Keratinocyte (primary cell): ENCODE measurements around the gene F11R. TPM values are rescaled to one million over a fixed set of nuclear protein-coding genes. Genes with fewer than 3 reads are reported as not detected.

Experiments used
- DNase-seq: peaks from one replicate; pipeline ENCODE4 v3.0.0-alpha.2; 2011; ENCODE audit warnings: low read depth, missing footprints, low spot score
- FAIRE-seq: peaks from 2 replicates; lab custom pipeline; 2011; peaks lifted over from hg19 to GRCh38; lab: Jason Lieb, UNC
- H2AFZ ChIP-seq: 2 replicates; pipeline ENCODE4 v1.6.0; 2012; ENCODE audit warnings: low read length, control low read depth, inconsistent platforms; ENCODE audit not compliant: control insufficient read depth
- H3K27ac ChIP-seq: 2 replicates; pipeline ENCODE4 v1.5.1; 2011; ENCODE audit warnings: low read length; ENCODE audit not compliant: control insufficient read depth, insufficient read depth
- H3K27me3 ChIP-seq: 3 replicates; pipeline ENCODE4 v1.6.0; 2011; ENCODE audit warnings: low read length; ENCODE audit not compliant: control insufficient read depth, insufficient read depth; ENCODE audit errors: extremely low read depth
- H3K36me3 ChIP-seq, 2 experiments: 2 replicates in 1 of 2; 3 replicates in 1 of 2; pipeline ENCODE4 v1.5.1; 2011; ENCODE audit warnings: low read length in 2 of 2, mild to moderate bottlenecking in 1 of 2; ENCODE audit not compliant: control insufficient read depth in 2 of 2, insufficient read depth in 2 of 2; ENCODE audit errors: extremely low read depth in 1 of 2
- H3K4me1 ChIP-seq: 3 replicates; pipeline ENCODE4 v1.5.1; 2011; ENCODE audit warnings: low read length; ENCODE audit not compliant: control insufficient read depth, insufficient read depth; ENCODE audit errors: extremely low read depth
- H3K4me2 ChIP-seq: 3 replicates; pipeline ENCODE4 v1.6.0; 2011; ENCODE audit warnings: low read depth, low read length; ENCODE audit not compliant: control insufficient read depth, insufficient read depth; ENCODE audit errors: extremely low read depth
- H3K4me3 ChIP-seq, 3 experiments: fragments of 200-600 bp in 1 of 3; sonication (generic) in 1 of 3; 2 replicates in 2 of 3; 3 replicates in 1 of 3; pipeline ENCODE4 v1.5.1; 2011 to 2016; ENCODE audit warnings: low read length in 3 of 3, mild to moderate bottlenecking in 3 of 3, control low read depth in 2 of 3, inconsistent platforms in 1 of 3, low read depth in 1 of 3, mixed read lengths in 1 of 3, mixed run types in 1 of 3, moderate library complexity in 1 of 3; ENCODE audit not compliant: control insufficient read depth in 2 of 3, insufficient read depth in 2 of 3; ENCODE audit errors: extremely low read depth in 1 of 3
- H3K79me2 ChIP-seq: 2 replicates; pipeline ENCODE4 v1.6.0; 2012; ENCODE audit warnings: low read length; ENCODE audit not compliant: control insufficient read depth, insufficient read depth
- H3K9ac ChIP-seq: 3 replicates; pipeline ENCODE4 v1.6.0; 2011; ENCODE audit warnings: low read length; ENCODE audit not compliant: control insufficient read depth, insufficient read depth; ENCODE audit errors: extremely low read depth
- H3K9me1 ChIP-seq: 3 replicates; pipeline ENCODE4 v1.6.0; 2011; ENCODE audit warnings: low read length; ENCODE audit not compliant: control insufficient read depth, insufficient read depth; ENCODE audit errors: extremely low read depth
- H3K9me3 ChIP-seq: 2 replicates; pipeline ENCODE4 v1.5.1; 2012; ENCODE audit warnings: low read depth, low read length; ENCODE audit not compliant: control insufficient read depth
- H4K20me1 ChIP-seq: 3 replicates; pipeline ENCODE4 v1.6.0; 2011; ENCODE audit warnings: low read length; ENCODE audit not compliant: control insufficient read depth, insufficient read depth; ENCODE audit errors: extremely low read depth
- EZH2 ChIP-seq: IDR thresholded peaks from one replicate; pipeline ENCODE4 v1.6.1; 2012; ENCODE audit warnings: inconsistent platforms, mild to moderate bottlenecking, low read length, moderate library complexity
- dilution Hi-C: fragments of 300-500 bp; cut with MboI; formaldehyde crosslinking; loops from one replicate; pipeline ENCODE4 v1.7.0; 2020; ENCODE audit warnings: low sequenced_read_pairs; ENCODE audit not compliant: extremely low pct_ligation_motif_present
- polyA plus RNA-seq, 5 experiments: library from polyadenylated mRNA; depleted of rRNA in 3 of 5; stranded (reverse) in 3 of 5; stranded (forward) in 1 of 5; unstranded in 1 of 5; fragments of >200 nt; gene quantifications; 1 replicate in 1 of 5; 2 replicates in 3 of 5; 3 replicates in 1 of 5; pipeline versions ENCODE4 v1.2.1 to v1.2.3, GENCODE V29; 2011 to 2012; ENCODE audit warnings: missing spikeins in 2 of 5, low read depth in 1 of 5, low replicate concordance in 1 of 5
- TF ChIP-seq, protein P1 (sequence below), 3 experiments: IDR thresholded peaks in 1 of 3; conservative IDR thresholded peaks in 1 of 3; optimal IDR thresholded peaks in 1 of 3; 2 replicates in 2 of 3; 3 replicates in 1 of 3; pipeline versions ENCODE3 to v1.5.1; 2011; ENCODE audit warnings: low read length in 3 of 3, mild to moderate bottlenecking in 3 of 3, moderate library complexity in 2 of 3, control low read depth in 1 of 3, inconsistent platforms in 1 of 3; ENCODE audit not compliant: insufficient read depth in 2 of 3; ENCODE audit errors: extremely low read depth in 1 of 3

F11R gene
- polyA plus RNA-seq, 1 donor (not counting 4 experiments of a cell fraction or from before 2014, with no cell fraction given) = 224 TPM

DNA sequence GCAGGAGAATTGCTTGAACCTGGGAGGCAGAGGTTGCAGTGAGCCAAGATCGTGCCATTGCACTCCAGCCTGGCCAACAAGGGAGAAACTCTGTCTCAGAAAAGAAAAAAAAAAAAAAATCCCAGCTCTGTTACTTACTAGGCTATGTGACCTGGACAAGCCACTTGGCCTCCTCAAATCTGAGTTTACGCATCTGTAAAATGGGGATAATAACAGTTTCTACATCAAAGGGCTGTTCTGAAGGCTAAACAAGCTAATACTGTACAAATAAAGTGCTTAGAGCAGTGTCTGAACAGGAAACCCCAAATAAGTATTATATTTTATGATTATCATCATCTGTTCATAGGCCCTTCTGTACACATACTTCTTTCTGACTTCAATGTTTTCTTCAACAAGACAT lies 13.6 kb downstream of the F11R start:
- FAIRE-seq = no peak
- dilution Hi-C loops = no loop called here

DNA sequence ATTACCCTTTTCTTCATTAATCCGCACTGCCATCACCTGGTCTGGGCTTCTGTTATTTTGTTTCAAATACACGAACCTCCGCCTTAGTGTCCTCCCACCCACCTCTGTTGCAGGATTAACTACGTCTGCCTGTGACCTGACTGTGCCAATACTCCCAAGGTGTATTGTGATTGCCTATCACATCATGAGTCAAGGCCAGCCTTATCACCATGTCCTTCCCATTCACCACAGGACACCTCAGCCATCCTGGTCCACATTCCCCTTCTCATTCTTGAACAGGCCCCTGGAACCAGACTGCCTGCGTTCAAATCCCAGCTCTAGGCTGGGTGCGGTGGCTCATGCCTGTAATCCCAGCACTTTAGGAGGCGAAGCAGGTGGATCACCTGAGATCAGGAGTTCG lies 14.4 kb downstream of the F11R start:
- Histone ChIP-seq H2AFZ (no peak overlapping the region), H3K79me2 (peaks cover 88% of the 10 kb centered on the region), H3K4me2 (no peak overlapping the region), H4K20me1 (peaks cover 13% of the 10 kb centered on the region), H3K4me3 (no peak overlapping the region), H3K27me3 (no peaks in the 10 kb centered on the region), H3K9me1 (peaks cover 8% of the 10 kb centered on the region), H3K9ac (no peak overlapping the region), H3K4me1 (no peaks in the 10 kb centered on the region), H3K27ac (no peak overlapping the region), H3K9me3 (no peaks in the 10 kb centered on the region), H3K36me3 (peaks cover 6 to 7% of the 10 kb centered on the region in 2 experiments)
- TF ChIP-seq EZH2 = no peak
- TF ChIP-seq, protein P1, sequence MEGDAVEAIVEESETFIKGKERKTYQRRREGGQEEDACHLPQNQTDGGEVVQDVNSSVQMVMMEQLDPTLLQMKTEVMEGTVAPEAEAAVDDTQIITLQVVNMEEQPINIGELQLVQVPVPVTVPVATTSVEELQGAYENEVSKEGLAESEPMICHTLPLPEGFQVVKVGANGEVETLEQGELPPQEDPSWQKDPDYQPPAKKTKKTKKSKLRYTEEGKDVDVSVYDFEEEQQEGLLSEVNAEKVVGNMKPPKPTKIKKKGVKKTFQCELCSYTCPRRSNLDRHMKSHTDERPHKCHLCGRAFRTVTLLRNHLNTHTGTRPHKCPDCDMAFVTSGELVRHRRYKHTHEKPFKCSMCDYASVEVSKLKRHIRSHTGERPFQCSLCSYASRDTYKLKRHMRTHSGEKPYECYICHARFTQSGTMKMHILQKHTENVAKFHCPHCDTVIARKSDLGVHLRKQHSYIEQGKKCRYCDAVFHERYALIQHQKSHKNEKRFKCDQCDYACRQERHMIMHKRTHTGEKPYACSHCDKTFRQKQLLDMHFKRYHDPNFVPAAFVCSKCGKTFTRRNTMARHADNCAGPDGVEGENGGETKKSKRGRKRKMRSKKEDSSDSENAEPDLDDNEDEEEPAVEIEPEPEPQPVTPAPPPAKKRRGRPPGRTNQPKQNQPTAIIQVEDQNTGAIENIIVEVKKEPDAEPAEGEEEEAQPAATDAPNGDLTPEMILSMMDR (optimal IDR thresholded peaks at IDR 0.05 in 1 of 3, IDR thresholded peaks at IDR 0.05 in 1 of 3, conservative IDR thresholded peaks at IDR 0.05 in 1 of 3; ENCODE audit: extremely low read depth in 1 of 3, insufficient read depth in 2 of 3, low read length in 3 of 3) = no peak
- dilution Hi-C loops = no loop called here
- no peak for FAIRE-seq
- no peak for DNase-seq

More for the DNA sequence above, 13.6 kb downstream of the F11R start:
- Histone ChIP-seq H3K4me1 (no peaks in the 10 kb centered on the region), H3K27me3 (no peaks in the 10 kb centered on the region), H3K4me3 (no peak overlapping the region), H3K9ac (no peak overlapping the region), H3K36me3 (peaks cover 7 to 8% of the 10 kb centered on the region in 2 experiments), H3K9me3 (no peaks in the 10 kb centered on the region), H2AFZ (no peak overlapping the region), H3K27ac (no peak overlapping the region), H3K9me1 (peaks cover 8% of the 10 kb centered on the region), H3K79me2 (peaks cover 90% of the 10 kb centered on the region), H4K20me1 (peaks cover 13% of the 10 kb centered on the region), H3K4me2 (no peak overlapping the region)
- TF ChIP-seq, protein P1 (optimal IDR thresholded peaks at IDR 0.05 in 1 of 3, IDR thresholded peaks at IDR 0.05 in 1 of 3, conservative IDR thresholded peaks at IDR 0.05 in 1 of 3; ENCODE audit: extremely low read depth in 1 of 3, insufficient read depth in 2 of 3, low read length in 3 of 3) = no peak
- no peak for TF ChIP-seq EZH2
- DNase-seq = no peak
